HepG2 (cell line): Measurements from ENCODE around the gene RXFP3. TPM values are rescaled to one million over a fixed set of nuclear protein-coding genes. Genes with fewer than 3 reads are reported as not detected.

ENCODE experiments used
- MED13 ChIP-seq: sonication (generic); formaldehyde crosslinking; IDR thresholded peaks from 2 replicates; pipeline ENCODE4 v1.5.0; 2020; ENCODE audit warnings: missing genetic modification reagents
- NR3C1 ChIP-seq: sonication (generic); formaldehyde crosslinking; IDR thresholded peaks from 2 replicates; pipeline ENCODE4 v1.4.0; 2020; ENCODE audit warnings: missing genetic modification reagents
- SALL1 ChIP-seq: sonication (generic); formaldehyde crosslinking; IDR thresholded peaks from 2 replicates; pipeline ENCODE4 v1.8.0; 2022; ENCODE audit warnings: mild to moderate bottlenecking, missing genetic modification reagents
- ZNF160 ChIP-seq: sonication (generic); formaldehyde crosslinking; IDR thresholded peaks from 2 replicates; pipeline ENCODE4 v1.8.0; 2022; ENCODE audit warnings: mild to moderate bottlenecking, inconsistent platforms, missing genetic modification reagents
- ZNF737 ChIP-seq: sonication (generic); formaldehyde crosslinking; IDR thresholded peaks from 2 replicates; pipeline ENCODE4 v1.5.0; 2020; ENCODE audit warnings: missing genetic modification reagents, mild to moderate bottlenecking, borderline replicate concordance
- polyA plus RNA-seq, 8 experiments: library from polyadenylated mRNA; depleted of rRNA in 3 of 8; stranded (reverse) in 7 of 8; unstranded in 1 of 8; fragments of >200 nt; fragmentation: Illumina TruSeq in 4 of 8; extraction: Trizol in 4 of 8; gene quantifications; 2 replicates each; pipeline versions ENCODE4 v1.2.1 to v1.2.3, GENCODE V29; 2011 to 2016; ENCODE audit warnings: low read depth in 4 of 8, missing spikeins in 1 of 8, mixed read lengths in 1 of 8; ENCODE audit not compliant: insufficient read depth in 1 of 8
- total RNA-seq, 5 experiments: library from RNA; depleted of rRNA; stranded (reverse); fragments of >200 nt; fragmentation: Illumina TruSeq; extraction: Trizol; gene quantifications; 2 replicates each; pipeline ENCODE4 v1.2.3, GENCODE V29; 2016; ENCODE audit warnings: low read depth in 1 of 5
- TF ChIP-seq, protein P1 (sequence below), 2 experiments: sonication (generic) in 1 of 2; formaldehyde crosslinking in 1 of 2; IDR thresholded peaks; 2 replicates each; pipeline versions ENCODE4 v1.6.1 to v1.9.0; 2014 to 2022; ENCODE audit warnings: antibody characterized with exemption in 1 of 2, borderline replicate concordance in 1 of 2, inconsistent platforms in 1 of 2, low read depth in 1 of 2, missing genetic modification reagents in 1 of 2
- TF ChIP-seq, protein P2 (sequence below), 2 experiments: fragments of 450-650 bp in 1 of 2; sonication (generic) in 1 of 2; formaldehyde crosslinking; IDR thresholded peaks; 2 replicates each; pipeline versions ENCODE4 v1.5.0 to v1.8.0; 2020 to 2022; ENCODE audit warnings: mild to moderate bottlenecking in 1 of 2, missing genetic modification reagents in 1 of 2
- TF ChIP-seq, protein P3 (sequence below), 2 experiments: IDR thresholded peaks; 2 replicates each; pipeline ENCODE4 v1.6.1; 2011 to 2012; ENCODE audit warnings: low read length in 2 of 2, borderline replicate concordance in 1 of 2, low read depth in 1 of 2, mild to moderate bottlenecking in 1 of 2, moderate library complexity in 1 of 2
- TF ChIP-seq, protein P4 (sequence below): sonication (generic); formaldehyde crosslinking; IDR thresholded peaks from 2 replicates; pipeline ENCODE4 v1.4.0; 2020; ENCODE audit warnings: missing genetic modification reagents, borderline replicate concordance
- TF ChIP-seq, protein P5 (sequence below): IDR thresholded peaks from 2 replicates; pipeline ENCODE4 v1.6.1; 2016; ENCODE audit warnings: missing compliant biosample characterization, missing genetic modification reagents, borderline replicate concordance
- TF ChIP-seq, protein P6 (sequence below): sonication (generic); formaldehyde crosslinking; IDR thresholded peaks from 2 replicates; pipeline ENCODE4 v1.5.0; 2020; ENCODE audit warnings: missing genetic modification reagents, mild to moderate bottlenecking, borderline replicate concordance

Gene RXFP3
- total and polyA plus RNA-seq, 2 of the 13 experiments (the other 11 are each of a cell fraction or from before 2014, with no cell fraction given): not detected

DNA sequence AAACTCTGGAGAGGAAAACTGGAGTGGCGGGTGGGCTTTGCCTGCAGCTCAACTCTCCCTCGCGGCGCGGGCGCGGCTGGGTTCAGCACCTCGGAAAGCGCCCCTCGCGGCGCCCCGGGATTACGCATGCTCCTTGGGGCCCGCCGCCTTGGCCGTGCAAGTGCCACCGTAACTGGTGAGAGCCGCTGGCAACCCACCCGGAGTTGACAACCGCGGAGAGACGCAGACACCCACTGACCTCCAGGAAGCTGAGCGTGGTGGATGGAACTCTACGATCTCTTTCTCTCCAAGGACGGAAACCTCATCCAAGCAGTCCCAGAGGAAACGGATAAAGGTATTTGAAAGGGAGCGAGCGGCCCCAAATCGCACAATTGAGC lies 194 bp upstream of the RXFP3 start (continued):
- TF ChIP-seq, protein P1, sequence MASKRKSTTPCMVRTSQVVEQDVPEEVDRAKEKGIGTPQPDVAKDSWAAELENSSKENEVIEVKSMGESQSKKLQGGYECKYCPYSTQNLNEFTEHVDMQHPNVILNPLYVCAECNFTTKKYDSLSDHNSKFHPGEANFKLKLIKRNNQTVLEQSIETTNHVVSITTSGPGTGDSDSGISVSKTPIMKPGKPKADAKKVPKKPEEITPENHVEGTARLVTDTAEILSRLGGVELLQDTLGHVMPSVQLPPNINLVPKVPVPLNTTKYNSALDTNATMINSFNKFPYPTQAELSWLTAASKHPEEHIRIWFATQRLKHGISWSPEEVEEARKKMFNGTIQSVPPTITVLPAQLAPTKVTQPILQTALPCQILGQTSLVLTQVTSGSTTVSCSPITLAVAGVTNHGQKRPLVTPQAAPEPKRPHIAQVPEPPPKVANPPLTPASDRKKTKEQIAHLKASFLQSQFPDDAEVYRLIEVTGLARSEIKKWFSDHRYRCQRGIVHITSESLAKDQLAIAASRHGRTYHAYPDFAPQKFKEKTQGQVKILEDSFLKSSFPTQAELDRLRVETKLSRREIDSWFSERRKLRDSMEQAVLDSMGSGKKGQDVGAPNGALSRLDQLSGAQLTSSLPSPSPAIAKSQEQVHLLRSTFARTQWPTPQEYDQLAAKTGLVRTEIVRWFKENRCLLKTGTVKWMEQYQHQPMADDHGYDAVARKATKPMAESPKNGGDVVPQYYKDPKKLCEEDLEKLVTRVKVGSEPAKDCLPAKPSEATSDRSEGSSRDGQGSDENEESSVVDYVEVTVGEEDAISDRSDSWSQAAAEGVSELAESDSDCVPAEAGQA (IDR thresholded peaks at IDR 0.05; ENCODE audit: low read depth): no peak
- TF ChIP-seq, protein P1 (CRISPR knock-in tag; IDR thresholded peaks at IDR 0.05; ENCODE audit: borderline replicate concordance): 0 out of 2 replicates have a peak, but pooled peaks have one; percentile 35
- TF ChIP-seq, protein P2, sequence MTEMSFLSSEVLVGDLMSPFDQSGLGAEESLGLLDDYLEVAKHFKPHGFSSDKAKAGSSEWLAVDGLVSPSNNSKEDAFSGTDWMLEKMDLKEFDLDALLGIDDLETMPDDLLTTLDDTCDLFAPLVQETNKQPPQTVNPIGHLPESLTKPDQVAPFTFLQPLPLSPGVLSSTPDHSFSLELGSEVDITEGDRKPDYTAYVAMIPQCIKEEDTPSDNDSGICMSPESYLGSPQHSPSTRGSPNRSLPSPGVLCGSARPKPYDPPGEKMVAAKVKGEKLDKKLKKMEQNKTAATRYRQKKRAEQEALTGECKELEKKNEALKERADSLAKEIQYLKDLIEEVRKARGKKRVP (CRISPR knock-in tag; IDR thresholded peaks at IDR 0.05): no peak
- TF ChIP-seq SALL1 (CRISPR knock-in tag) (peak; percentile 27; the same call in 1 of the 2 replicates), ZNF160 (no peak), NR3C1 (CRISPR knock-in tag) (no peak), MED13 (CRISPR knock-in tag) (0 out of 2 replicates have a peak, but pooled peaks have one; percentile 29), ZNF737 (CRISPR knock-in tag) (no peak)
- TF ChIP-seq, protein P3, sequence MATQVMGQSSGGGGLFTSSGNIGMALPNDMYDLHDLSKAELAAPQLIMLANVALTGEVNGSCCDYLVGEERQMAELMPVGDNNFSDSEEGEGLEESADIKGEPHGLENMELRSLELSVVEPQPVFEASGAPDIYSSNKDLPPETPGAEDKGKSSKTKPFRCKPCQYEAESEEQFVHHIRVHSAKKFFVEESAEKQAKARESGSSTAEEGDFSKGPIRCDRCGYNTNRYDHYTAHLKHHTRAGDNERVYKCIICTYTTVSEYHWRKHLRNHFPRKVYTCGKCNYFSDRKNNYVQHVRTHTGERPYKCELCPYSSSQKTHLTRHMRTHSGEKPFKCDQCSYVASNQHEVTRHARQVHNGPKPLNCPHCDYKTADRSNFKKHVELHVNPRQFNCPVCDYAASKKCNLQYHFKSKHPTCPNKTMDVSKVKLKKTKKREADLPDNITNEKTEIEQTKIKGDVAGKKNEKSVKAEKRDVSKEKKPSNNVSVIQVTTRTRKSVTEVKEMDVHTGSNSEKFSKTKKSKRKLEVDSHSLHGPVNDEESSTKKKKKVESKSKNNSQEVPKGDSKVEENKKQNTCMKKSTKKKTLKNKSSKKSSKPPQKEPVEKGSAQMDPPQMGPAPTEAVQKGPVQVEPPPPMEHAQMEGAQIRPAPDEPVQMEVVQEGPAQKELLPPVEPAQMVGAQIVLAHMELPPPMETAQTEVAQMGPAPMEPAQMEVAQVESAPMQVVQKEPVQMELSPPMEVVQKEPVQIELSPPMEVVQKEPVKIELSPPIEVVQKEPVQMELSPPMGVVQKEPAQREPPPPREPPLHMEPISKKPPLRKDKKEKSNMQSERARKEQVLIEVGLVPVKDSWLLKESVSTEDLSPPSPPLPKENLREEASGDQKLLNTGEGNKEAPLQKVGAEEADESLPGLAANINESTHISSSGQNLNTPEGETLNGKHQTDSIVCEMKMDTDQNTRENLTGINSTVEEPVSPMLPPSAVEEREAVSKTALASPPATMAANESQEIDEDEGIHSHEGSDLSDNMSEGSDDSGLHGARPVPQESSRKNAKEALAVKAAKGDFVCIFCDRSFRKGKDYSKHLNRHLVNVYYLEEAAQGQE (IDR thresholded peaks at IDR 0.05; ENCODE audit: borderline replicate concordance in 1 of 2, low read depth in 1 of 2, low read length in 2 of 2): peak; percentile 79 to 95
- TF ChIP-seq, protein P4, sequence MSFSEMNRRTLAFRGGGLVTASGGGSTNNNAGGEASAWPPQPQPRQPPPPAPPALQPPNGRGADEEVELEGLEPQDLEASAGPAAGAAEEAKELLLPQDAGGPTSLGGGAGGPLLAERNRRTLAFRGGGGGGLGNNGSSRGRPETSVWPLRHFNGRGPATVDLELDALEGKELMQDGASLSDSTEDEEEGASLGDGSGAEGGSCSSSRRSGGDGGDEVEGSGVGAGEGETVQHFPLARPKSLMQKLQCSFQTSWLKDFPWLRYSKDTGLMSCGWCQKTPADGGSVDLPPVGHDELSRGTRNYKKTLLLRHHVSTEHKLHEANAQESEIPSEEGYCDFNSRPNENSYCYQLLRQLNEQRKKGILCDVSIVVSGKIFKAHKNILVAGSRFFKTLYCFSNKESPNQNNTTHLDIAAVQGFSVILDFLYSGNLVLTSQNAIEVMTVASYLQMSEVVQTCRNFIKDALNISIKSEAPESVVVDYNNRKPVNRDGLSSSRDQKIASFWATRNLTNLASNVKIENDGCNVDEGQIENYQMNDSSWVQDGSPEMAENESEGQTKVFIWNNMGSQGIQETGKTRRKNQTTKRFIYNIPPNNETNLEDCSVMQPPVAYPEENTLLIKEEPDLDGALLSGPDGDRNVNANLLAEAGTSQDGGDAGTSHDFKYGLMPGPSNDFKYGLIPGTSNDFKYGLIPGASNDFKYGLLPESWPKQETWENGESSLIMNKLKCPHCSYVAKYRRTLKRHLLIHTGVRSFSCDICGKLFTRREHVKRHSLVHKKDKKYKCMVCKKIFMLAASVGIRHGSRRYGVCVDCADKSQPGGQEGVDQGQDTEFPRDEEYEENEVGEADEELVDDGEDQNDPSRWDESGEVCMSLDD: 0 out of 2 replicates have a peak, but pooled peaks have one; percentile 27
- TF ChIP-seq, protein P5, sequence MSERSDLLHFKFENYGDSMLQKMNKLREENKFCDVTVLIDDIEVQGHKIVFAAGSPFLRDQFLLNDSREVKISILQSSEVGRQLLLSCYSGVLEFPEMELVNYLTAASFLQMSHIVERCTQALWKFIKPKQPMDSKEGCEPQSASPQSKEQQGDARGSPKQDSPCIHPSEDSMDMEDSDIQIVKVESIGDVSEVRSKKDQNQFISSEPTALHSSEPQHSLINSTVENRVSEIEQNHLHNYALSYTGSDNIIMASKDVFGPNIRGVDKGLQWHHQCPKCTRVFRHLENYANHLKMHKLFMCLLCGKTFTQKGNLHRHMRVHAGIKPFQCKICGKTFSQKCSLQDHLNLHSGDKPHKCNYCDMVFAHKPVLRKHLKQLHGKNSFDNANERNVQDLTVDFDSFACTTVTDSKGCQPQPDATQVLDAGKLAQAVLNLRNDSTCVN (CRISPR knock-in tag): no peak
- TF ChIP-seq, protein P6, sequence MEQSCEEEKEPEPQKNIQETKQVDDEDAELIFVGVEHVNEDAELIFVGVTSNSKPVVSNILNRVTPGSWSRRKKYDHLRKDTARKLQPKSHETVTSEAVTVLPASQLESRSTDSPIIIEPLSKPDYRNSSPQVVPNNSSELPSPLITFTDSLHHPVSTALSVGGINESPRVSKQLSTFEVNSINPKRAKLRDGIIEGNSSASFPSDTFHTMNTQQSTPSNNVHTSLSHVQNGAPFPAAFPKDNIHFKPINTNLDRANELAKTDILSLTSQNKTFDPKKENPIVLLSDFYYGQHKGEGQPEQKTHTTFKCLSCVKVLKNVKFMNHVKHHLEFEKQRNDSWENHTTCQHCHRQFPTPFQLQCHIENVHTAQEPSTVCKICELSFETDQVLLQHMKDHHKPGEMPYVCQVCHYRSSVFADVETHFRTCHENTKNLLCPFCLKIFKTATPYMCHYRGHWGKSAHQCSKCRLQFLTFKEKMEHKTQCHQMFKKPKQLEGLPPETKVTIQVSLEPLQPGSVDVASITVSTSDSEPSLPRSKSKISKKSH (CRISPR knock-in tag): 0 out of 2 replicates have a peak, but pooled peaks have one; percentile 34
